ENCODE measurements around the gene TERF2IP.

Gene TERF2IP, protein sequence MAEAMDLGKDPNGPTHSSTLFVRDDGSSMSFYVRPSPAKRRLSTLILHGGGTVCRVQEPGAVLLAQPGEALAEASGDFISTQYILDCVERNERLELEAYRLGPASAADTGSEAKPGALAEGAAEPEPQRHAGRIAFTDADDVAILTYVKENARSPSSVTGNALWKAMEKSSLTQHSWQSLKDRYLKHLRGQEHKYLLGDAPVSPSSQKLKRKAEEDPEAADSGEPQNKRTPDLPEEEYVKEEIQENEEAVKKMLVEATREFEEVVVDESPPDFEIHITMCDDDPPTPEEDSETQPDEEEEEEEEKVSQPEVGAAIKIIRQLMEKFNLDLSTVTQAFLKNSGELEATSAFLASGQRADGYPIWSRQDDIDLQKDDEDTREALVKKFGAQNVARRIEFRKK

DNA sequence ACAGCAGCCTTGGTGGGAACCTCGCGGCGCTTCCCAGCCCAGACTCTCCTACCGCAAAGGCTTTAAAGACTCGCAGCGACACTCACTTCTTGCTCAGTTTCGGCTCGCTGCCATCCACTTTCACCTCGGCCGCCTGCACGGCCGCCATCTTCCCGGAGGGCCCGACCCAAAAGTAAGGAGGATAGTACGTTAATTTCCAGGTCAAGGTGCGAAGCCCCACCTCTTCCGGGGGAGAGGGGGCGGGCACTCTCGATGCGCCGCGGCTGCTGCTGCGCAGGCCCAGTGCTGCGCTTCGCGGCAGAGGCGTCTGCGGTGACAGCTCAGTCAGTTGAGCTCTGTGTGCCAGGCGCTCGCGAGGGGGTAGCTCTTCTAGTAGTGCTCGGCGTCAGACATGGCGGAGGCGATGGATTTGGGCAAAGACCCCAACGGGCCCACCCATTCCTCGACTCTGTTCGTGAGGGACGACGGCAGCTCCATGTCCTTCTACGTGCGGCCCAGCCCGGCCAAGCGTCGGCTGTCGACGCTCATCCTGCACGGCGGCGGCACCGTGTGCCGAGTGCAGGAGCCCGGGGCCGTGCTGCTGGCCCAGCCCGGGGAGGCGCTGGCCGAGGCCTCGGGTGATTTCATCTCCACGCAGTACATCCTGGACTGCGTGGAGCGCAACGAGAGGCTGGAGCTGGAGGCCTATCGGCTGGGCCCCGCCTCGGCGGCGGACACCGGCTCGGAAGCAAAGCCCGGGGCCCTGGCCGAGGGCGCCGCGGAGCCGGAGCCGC lies at the start of gene TERF2IP, which contains the start of gene KARS1:
Gene TERF2IP (plus strand): TSS at position 282 of the 773 bp plus-strand sequence. CDS start 110 bp downstream, at position 392.
Gene KARS1 (minus strand): TSS at position 174 of the 773 bp plus-strand sequence. CDS start 26 bp downstream, at position 148.
- Mint-ChIP-seq H3K27ac (peak within 1 kb of the TSS; percentile 97), H3K4me1 (ENCODE audit: low read depth) (peaks cover 35% of the 10 kb centered on the region), H3K9me3 (no peaks in the 10 kb centered on the region), H3K27me3 (ENCODE audit: low read depth) (no peaks in the 10 kb centered on the region), H3K36me3 (ENCODE audit: low read depth) (peaks cover 47% of the 10 kb centered on the region), H3K4me3 (peak within 1 kb of the TSS; percentile 98)
- DNase-seq (ENCODE audit: low spot score), result peak; percentile 96

DNA sequence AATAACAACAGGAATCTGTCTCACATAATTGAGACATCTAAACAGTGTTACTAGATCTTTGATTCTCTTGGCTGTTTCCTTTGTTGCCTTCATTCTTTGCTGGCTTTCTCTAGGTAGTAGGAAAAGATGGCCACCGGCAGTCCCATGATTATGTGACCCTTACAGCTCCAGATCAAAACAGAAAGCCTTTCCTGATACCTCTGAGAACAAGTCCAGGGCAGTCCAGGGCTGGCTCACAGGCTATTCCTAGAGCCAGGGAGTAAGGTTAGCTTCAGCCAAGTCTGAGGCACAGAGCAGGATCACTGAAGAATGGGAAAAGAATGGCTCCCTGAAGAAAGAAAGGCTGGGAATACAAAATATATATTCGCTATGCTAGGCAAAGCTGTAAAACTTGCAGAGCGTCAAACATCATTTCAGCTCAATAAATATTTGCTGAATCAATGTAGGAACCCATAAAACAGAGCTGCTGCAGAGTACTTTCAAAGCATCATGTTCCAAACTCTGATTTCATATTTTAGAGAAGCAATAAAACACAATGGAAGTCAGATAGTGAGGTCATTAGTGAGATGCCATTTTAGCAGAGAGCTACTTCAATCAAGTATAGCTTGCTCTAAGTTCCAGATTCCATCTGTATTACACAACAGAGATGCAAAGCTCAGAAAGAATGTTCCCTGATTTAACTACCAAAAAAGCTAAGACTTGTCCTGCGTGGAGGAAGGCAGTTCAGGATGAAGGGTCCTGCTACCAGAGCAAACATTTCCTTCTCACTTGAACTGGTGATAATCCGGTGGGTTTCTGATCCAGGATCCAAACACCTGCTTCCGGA lies 47.9 kb upstream of the TERF2IP start:
- no peaks in the 10 kb centered on the region for H3K27me3 Mint-ChIP-seq (ENCODE audit: low read depth)
- no peak overlapping the region for H3K4me3 Mint-ChIP-seq
- no peak for DNase-seq (ENCODE audit: low spot score)
- H3K4me1 Mint-ChIP-seq (ENCODE audit: low read depth), result peaks cover 3% of the 10 kb centered on the region
- no peak overlapping the region for H3K27ac Mint-ChIP-seq
- H3K9me3 Mint-ChIP-seq, result peaks cover 14% of the 10 kb centered on the region
- H3K36me3 Mint-ChIP-seq (ENCODE audit: low read depth), result peaks cover 57% of the 10 kb centered on the region

DNA sequence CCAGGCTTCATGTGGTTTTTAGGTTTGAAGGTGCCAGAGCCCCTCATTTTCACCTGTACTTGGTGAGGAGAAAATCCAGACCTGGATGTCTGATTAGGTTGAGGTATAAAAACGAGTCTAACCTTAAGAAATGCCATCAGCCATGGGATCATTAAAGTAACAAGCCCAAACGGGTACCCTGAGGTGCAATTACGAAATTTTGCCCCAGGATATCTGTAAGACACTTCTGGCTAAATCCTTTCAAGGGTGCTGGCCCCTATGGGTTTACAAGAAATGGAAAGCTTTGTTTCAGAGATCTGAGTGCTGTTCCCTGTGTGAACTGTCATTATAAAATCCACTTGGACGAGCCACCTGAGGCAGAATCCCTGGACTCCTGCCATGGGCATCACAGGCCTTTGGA lies 44.3 kb upstream of the TERF2IP start:
- H3K4me1 Mint-ChIP-seq (ENCODE audit: low read depth), result no peaks in the 10 kb centered on the region
- H3K36me3 Mint-ChIP-seq (ENCODE audit: low read depth), result peaks cover 51% of the 10 kb centered on the region
- H3K27me3 Mint-ChIP-seq (ENCODE audit: low read depth), result no peaks in the 10 kb centered on the region
- peaks cover 8% of the 10 kb centered on the region for H3K9me3 Mint-ChIP-seq
- no peak overlapping the region for H3K4me3 Mint-ChIP-seq
- no peak overlapping the region for H3K27ac Mint-ChIP-seq
- no peak for DNase-seq (ENCODE audit: low spot score)

DNA sequence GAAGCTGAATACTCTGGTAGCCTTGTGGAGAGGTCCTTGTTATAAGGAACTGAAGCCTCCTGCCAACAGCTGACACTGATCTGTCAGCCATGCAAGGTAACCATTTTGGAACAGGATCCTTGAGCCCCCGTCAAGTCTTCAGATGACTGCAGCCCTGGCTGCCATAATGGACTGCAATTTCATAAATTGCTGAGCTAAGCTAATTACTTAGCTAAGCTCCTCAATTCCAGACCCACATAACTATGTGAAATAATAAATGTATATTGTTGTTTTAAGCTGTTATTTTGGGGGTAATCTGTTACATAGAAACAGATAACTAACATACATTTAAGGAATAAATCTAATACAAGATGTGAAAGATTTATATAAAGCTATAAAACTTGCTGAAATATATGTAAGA lies 41.1 kb upstream of the TERF2IP start:
- no peaks in the 10 kb centered on the region for H3K27me3 Mint-ChIP-seq (ENCODE audit: low read depth)
- no peak overlapping the region for H3K4me3 Mint-ChIP-seq
- no peaks in the 10 kb centered on the region for H3K4me1 Mint-ChIP-seq (ENCODE audit: low read depth)
- no peak overlapping the region for H3K27ac Mint-ChIP-seq
- H3K9me3 Mint-ChIP-seq, result peaks cover 8% of the 10 kb centered on the region
- H3K36me3 Mint-ChIP-seq (ENCODE audit: low read depth), result peaks cover 40% of the 10 kb centered on the region
- no peak for DNase-seq (ENCODE audit: low spot score)

DNA sequence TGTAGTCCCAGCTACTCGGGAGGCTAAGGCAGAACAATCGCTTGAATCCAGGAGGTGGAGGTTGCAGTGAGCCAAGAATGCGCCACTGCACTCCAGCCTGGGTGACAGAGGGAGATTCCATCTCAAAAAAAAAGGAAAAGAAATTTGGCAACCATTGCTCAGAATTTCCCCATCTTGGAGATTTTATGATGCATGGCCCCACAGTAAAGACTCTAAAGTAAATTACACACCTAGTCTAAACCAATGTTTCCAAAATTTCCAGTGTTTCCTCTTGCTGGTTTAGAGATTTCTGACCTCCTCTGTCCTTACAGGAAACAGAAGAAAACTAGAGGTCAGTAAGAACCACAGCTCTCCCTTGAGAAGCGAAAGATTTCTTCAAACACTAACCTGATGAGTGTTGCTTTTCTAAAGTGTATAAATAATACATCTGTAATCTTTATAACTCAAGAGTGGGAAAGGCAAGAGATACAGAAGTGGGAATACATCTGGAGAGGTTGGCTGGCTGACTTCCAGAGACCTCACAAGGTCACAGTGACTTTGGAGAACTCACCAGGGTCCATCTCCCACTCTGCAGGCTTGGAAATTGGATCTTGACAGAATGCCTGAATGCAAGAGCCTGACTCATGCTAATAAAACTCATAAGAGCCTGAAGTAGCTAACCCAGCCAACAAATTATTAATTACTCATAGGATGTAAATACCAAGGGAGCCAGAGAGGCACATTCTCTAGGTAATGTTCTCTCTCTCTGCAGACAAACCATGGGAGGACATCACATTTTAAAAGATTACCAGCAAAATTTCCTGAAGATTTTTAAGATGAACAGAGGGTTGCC lies 33.3 kb upstream of the TERF2IP start:
- Mint-ChIP-seq H3K9me3 (no peaks in the 10 kb centered on the region), H3K27ac (no peak overlapping the region), H3K4me3 (no peak overlapping the region), H3K27me3 (ENCODE audit: low read depth) (no peaks in the 10 kb centered on the region), H3K4me1 (ENCODE audit: low read depth) (peaks cover 10% of the 10 kb centered on the region), H3K36me3 (ENCODE audit: low read depth) (peaks cover 49% of the 10 kb centered on the region)
- DNase-seq (ENCODE audit: low spot score), result no peak

DNA sequence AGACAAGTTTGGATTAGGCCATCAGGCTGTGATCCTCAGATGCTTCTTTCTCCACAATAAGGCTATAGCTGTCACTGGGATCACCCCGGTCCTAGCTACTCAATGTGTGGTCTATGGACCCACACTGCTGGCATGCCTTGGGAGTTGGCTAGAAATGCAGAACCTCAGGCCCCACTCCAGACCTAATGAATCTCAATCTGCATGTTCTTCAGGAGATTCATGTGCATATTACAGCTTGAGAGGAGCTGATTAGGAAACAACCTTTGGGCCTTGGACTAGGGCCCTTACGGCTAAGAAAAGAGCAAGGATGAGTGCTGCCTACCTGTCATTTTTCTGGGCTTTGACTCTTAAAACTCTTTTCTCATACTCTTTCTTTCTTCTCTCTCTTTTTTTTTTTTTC lies 32.0 kb upstream of the TERF2IP start:
- Mint-ChIP-seq H3K27ac (no peak overlapping the region), H3K36me3 (ENCODE audit: low read depth) (peaks cover 54% of the 10 kb centered on the region), H3K9me3 (no peaks in the 10 kb centered on the region), H3K4me1 (ENCODE audit: low read depth) (peaks cover 10% of the 10 kb centered on the region), H3K4me3 (no peak overlapping the region), H3K27me3 (ENCODE audit: low read depth) (no peaks in the 10 kb centered on the region)
- no peak for DNase-seq (ENCODE audit: low spot score)

DNA sequence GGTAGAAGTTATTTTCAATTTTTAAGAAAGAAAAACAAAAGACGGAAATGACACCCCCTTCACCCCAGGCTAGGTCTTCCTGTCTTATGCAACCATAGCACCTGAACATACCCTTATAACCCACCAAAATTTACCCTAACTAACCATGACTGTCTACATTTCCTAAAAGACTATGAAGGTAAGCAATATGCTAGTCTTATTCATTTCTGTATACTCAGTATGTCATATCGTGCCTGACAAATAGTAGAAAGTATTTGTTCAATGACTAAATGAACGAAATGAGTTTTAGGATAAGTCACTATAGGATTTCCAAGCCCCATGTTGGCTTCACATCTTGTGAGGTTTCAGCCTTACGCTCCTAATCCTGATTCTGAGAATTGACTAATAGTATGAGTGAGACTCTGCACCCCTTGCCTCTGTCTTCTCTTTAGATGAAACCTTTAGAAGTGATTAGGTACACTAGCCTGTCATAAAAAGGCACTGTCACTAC lies 31.0 kb upstream of the TERF2IP start:
- peak overlapping the region; percentile 16 for H3K4me3 Mint-ChIP-seq
- H3K27me3 Mint-ChIP-seq (ENCODE audit: low read depth), result no peaks in the 10 kb centered on the region
- peaks cover 17% of the 10 kb centered on the region for H3K4me1 Mint-ChIP-seq (ENCODE audit: low read depth)
- H3K9me3 Mint-ChIP-seq, result no peaks in the 10 kb centered on the region
- peak overlapping the region; percentile 54 for H3K27ac Mint-ChIP-seq
- DNase-seq (ENCODE audit: low spot score), result peak; percentile 18
- peaks cover 57% of the 10 kb centered on the region for H3K36me3 Mint-ChIP-seq (ENCODE audit: low read depth)

DNA sequence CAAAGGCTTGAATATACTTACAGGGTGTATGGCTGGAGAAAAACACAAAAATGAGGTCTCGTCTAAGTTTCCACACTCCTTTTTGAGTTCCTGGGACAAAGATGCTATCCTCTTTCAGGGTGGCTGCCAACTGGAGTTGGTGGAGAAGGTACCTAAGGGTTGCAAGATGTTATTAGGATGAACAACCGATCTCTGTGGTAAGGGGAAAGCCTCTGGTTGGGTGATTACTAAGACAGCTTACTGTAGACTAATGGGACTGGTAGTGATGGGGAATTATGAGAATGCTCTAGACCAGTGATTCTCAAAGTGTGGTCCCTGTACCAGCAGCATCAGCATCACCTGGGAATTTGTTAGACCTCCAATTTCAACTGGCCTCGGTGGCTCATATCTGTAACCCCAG lies 30.5 kb upstream of the TERF2IP start:
- Mint-ChIP-seq H3K4me1 (ENCODE audit: low read depth) (peaks cover 22% of the 10 kb centered on the region), H3K4me3 (no peak overlapping the region), H3K36me3 (ENCODE audit: low read depth) (peaks cover 55% of the 10 kb centered on the region), H3K27me3 (ENCODE audit: low read depth) (no peaks in the 10 kb centered on the region), H3K27ac (peak overlapping the region; percentile 54), H3K9me3 (no peaks in the 10 kb centered on the region)
- DNase-seq (ENCODE audit: low spot score), result no peak

DNA sequence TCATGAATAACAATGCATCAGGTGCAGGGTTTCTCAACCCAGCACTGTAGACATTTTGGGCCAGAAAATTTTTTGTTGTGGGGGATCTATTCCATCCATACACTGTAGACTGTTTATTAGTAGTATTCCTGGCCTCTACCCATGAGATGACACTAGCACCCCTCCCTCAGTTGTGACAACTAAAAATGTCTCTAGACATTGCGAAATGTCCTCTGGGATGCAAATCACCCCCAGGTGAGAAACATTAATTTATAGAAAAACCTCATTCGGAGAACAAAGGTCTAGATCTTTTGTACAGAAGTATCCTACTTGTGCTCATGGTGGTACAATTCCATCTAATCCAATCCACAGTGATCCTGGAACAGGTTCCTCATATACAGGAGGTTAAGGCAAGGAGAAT lies 28.8 kb upstream of the TERF2IP start:
- no peak overlapping the region for H3K27ac Mint-ChIP-seq
- no peak for DNase-seq (ENCODE audit: low spot score)
- no peaks in the 10 kb centered on the region for H3K9me3 Mint-ChIP-seq
- peaks cover 45% of the 10 kb centered on the region for H3K36me3 Mint-ChIP-seq (ENCODE audit: low read depth)
- no peaks in the 10 kb centered on the region for H3K27me3 Mint-ChIP-seq (ENCODE audit: low read depth)
- H3K4me1 Mint-ChIP-seq (ENCODE audit: low read depth), result peaks cover 26% of the 10 kb centered on the region
- no peak overlapping the region for H3K4me3 Mint-ChIP-seq

DNA sequence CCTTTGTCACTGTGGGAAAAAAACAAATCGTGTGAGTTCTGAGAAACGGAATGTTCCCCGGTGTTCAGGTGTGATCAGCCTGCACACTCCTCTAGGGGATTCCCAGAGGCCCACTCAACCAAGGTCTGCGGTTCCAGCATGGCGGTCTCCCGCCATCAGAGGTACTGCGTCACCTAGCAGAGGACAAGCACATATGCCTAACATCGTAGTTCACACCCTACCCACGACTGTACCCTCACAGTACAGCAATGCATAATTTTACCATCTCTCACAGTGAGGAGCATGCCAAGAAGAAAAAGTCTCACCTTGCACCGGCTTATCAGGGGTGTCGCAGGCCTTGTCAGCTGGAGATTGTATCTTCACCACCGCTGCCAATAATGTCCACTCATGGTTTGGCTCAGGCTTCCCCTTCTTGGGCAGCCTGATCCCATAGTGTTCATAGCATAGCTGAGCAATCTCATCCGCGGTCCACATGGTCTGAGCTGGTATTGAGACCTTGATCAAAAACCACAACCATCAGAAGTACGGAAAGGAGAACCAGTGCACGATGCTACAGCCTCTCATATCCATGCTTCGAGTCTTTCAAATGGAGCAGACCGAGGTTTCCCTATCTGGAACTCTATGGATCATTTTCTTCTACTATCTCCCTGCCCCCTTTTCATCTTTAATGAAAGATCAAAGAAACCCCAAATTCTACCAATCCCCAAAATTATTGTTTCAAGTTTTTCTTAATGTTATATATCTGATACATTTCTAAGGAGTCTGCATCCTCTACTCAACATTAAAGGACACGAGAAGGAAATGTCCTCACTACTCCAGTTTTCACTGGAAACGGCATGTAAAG lies 27.0 kb upstream of the TERF2IP start:
- Mint-ChIP-seq H3K36me3 (ENCODE audit: low read depth) (peaks cover 44% of the 10 kb centered on the region), H3K4me3 (no peak overlapping the region), H3K27me3 (ENCODE audit: low read depth) (no peaks in the 10 kb centered on the region), H3K4me1 (ENCODE audit: low read depth) (peaks cover 26% of the 10 kb centered on the region), H3K9me3 (no peaks in the 10 kb centered on the region), H3K27ac (peak overlapping the region; percentile 39)
- DNase-seq (ENCODE audit: low spot score), result no peak

DNA sequence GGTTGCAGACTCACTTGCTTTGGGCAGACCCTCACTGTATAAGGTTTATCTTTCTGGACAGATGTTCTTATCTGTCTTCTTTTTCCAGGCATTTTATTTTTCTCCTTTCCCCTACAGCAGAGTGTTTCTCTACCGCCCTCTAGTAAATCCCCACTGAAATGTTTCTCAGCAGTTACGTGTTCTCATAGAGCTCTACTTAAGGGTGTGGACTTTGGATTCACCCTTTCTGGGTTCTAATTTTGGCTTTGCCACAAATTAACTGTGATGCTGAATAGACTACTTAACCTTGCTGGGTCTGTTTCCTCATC lies 26.4 kb upstream of the TERF2IP start:
- H3K4me3 Mint-ChIP-seq, result peak overlapping the region; percentile 97
- peaks cover 26% of the 10 kb centered on the region for H3K4me1 Mint-ChIP-seq (ENCODE audit: low read depth)
- H3K27me3 Mint-ChIP-seq (ENCODE audit: low read depth), result no peaks in the 10 kb centered on the region
- peaks cover 46% of the 10 kb centered on the region for H3K36me3 Mint-ChIP-seq (ENCODE audit: low read depth)
- DNase-seq (ENCODE audit: low spot score), result no peak
- H3K9me3 Mint-ChIP-seq, result no peaks in the 10 kb centered on the region
- peak overlapping the region; percentile 39 for H3K27ac Mint-ChIP-seq

DNA sequence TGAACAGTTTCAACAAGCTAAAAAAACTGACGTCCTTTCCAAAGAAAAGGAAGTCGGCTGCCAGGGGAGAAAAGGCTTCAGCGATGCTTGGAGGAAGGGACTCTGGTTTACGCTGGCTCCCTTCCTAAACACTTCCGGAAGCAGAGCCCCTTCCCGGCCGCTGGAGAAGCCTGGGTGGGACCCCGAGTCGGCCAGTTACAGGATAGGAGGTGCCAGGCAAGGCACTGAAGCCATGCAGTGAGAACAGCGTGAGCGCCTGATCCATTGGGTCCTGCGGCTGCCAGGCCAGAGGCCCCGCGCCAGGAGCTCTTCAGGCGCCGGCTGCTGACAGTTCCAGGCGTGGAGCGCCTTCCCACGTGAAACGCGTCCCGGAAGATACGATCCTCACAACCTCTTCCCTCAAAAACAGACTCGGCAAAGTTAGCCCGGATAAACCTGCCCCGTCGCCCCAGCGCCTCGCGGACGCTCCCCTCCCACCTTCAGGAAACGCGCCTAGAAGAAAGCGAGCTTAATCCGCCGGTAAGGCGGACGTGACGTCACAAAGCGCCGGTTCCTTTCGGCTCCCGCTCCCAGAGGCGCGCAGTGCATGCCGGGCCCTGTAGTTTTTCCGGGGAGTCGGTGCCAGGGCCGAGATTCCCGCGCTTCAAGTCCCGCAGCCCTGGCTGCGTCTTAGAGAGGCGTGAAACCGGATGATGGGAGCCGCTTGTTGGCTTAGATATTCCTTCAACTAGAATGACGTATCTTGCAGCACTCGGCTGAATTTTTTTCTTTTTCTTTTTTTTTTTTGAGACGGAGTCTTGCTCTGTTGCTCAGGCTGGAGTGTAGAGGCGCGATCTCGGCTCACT lies 24.6 kb upstream of the TERF2IP start, which contains the start of gene ADAT1:
Gene ADAT1 (minus strand): TSS at position 521 of the 845 bp plus-strand sequence. CDS start 2,482 bp downstream, outside the sequence.
- Mint-ChIP-seq H3K36me3 (ENCODE audit: low read depth) (peaks cover 57% of the 10 kb centered on the region), H3K4me1 (ENCODE audit: low read depth) (peaks cover 31% of the 10 kb centered on the region), H3K27me3 (ENCODE audit: low read depth) (no peaks in the 10 kb centered on the region), H3K4me3 (peak within 1 kb of the TSS; percentile 97), H3K27ac (peak within 1 kb of the TSS; percentile 98), H3K9me3 (no peaks in the 10 kb centered on the region)
- peak; percentile 98 for DNase-seq (ENCODE audit: low spot score)
